ENCODE data around the gene RAD51B.

RAD51B gene

GRCh38 chr14:68235011-68235410, 415.4 kb downstream of the RAD51B start:
- TF ChIP-seq TAF1 (IDR thresholded peaks at IDR 0.05; ENCODE audit: low read depth, low read length), result no peak
- TF ChIP-seq POU2F2 (IDR thresholded peaks at IDR 0.05; ENCODE audit: low read depth, low read length), result no peak
- no peak for TF ChIP-seq SPI1 (IDR thresholded peaks at IDR 0.05; ENCODE audit: low read depth, low read length)
- TF ChIP-seq PAX5 (IDR thresholded peaks at IDR 0.05; ENCODE audit: insufficient read depth, low read length, severe bottlenecking), result no peak
- no peak for TF ChIP-seq POLR2A (IDR thresholded peaks at IDR 0.05; ENCODE audit: low read depth, low read length)
- no peak for FAIRE-seq
- no peak for DNase-seq (ENCODE audit: insufficient read length, low spot score)

- DNase-seq (ENCODE audit: insufficient read length, low spot score) (no peak), FAIRE-seq (no peak)
- TF ChIP-seq POLR2AphosphoS5 (IDR thresholded peaks at IDR 0.05; ENCODE audit: low read depth, low read length) (no peak), TAF1 (IDR thresholded peaks at IDR 0.05; ENCODE audit: low read depth, low read length) (no peak), POU2F2 (IDR thresholded peaks at IDR 0.05; ENCODE audit: low read depth, low read length) (no peak), PAX5 (IDR thresholded peaks at IDR 0.05; ENCODE audit: insufficient read depth, low read length, severe bottlenecking) (no peak), SPI1 (IDR thresholded peaks at IDR 0.05; ENCODE audit: low read depth, low read length) (no peak), POLR2A (IDR thresholded peaks at IDR 0.05; ENCODE audit: low read depth, low read length) (no peak)
Observed at GRCh38 chr14:68236582-68237458, 417.2 kb downstream of the RAD51B start.

GRCh38 chr14:68238551-68238950, 419.0 kb downstream of the RAD51B start:
- TF ChIP-seq POLR2AphosphoS5 (IDR thresholded peaks at IDR 0.05; ENCODE audit: low read depth, low read length) (no peak), POLR2A (IDR thresholded peaks at IDR 0.05; ENCODE audit: low read depth, low read length) (no peak), TAF1 (IDR thresholded peaks at IDR 0.05; ENCODE audit: low read depth, low read length) (no peak), POU2F2 (IDR thresholded peaks at IDR 0.05; ENCODE audit: low read depth, low read length) (no peak), PAX5 (IDR thresholded peaks at IDR 0.05; ENCODE audit: insufficient read depth, low read length, severe bottlenecking) (no peak), SPI1 (IDR thresholded peaks at IDR 0.05; ENCODE audit: low read depth, low read length) (no peak)
- DNase-seq (ENCODE audit: insufficient read length, low spot score), result no peak
- no peak for FAIRE-seq

- no peak for TF ChIP-seq SPI1 (IDR thresholded peaks at IDR 0.05; ENCODE audit: low read depth, low read length)
- TF ChIP-seq POLR2A (IDR thresholded peaks at IDR 0.05; ENCODE audit: low read depth, low read length), result no peak
- no peak for TF ChIP-seq POU2F2 (IDR thresholded peaks at IDR 0.05; ENCODE audit: low read depth, low read length)
- no peak for TF ChIP-seq PAX5 (IDR thresholded peaks at IDR 0.05; ENCODE audit: insufficient read depth, low read length, severe bottlenecking)
- no peak for TF ChIP-seq POLR2AphosphoS5 (IDR thresholded peaks at IDR 0.05; ENCODE audit: low read depth, low read length)
- no peak for TF ChIP-seq TAF1 (IDR thresholded peaks at IDR 0.05; ENCODE audit: low read depth, low read length)
- DNase-seq (ENCODE audit: insufficient read length, low spot score) (no peak), FAIRE-seq (peak; percentile 5)
Observed at GRCh38 chr14:68238976-68239375, 419.4 kb downstream of the RAD51B start.

GRCh38 chr14:68239988-68240771, 420.6 kb downstream of the RAD51B start:
- no peak for TF ChIP-seq POLR2AphosphoS5 (IDR thresholded peaks at IDR 0.05; ENCODE audit: low read depth, low read length)
- FAIRE-seq, result no peak

GRCh38 chr14:68241862-68242487, 422.4 kb downstream of the RAD51B start:
- no peak for DNase-seq (ENCODE audit: insufficient read length, low spot score)
- no peak for TF ChIP-seq TAF1 (IDR thresholded peaks at IDR 0.05; ENCODE audit: low read depth, low read length)
- no peak for TF ChIP-seq POU2F2 (IDR thresholded peaks at IDR 0.05; ENCODE audit: low read depth, low read length)
- TF ChIP-seq PAX5 (IDR thresholded peaks at IDR 0.05; ENCODE audit: insufficient read depth, low read length, severe bottlenecking), result no peak
- TF ChIP-seq POLR2AphosphoS5 (IDR thresholded peaks at IDR 0.05; ENCODE audit: low read depth, low read length), result no peak
- no peak for TF ChIP-seq SPI1 (IDR thresholded peaks at IDR 0.05; ENCODE audit: low read depth, low read length)
- no peak for TF ChIP-seq POLR2A (IDR thresholded peaks at IDR 0.05; ENCODE audit: low read depth, low read length)
- FAIRE-seq, result no peak

More at GRCh38 chr14:68239988-68240771, 420.6 kb downstream of the RAD51B start:
- no peak for DNase-seq (ENCODE audit: insufficient read length, low spot score)

- peak; percentile 45 for FAIRE-seq
- DNase-seq (ENCODE audit: insufficient read length, low spot score), result no peak
- TF ChIP-seq TAF1 (IDR thresholded peaks at IDR 0.05; ENCODE audit: low read depth, low read length) (no peak), PAX5 (IDR thresholded peaks at IDR 0.05; ENCODE audit: insufficient read depth, low read length, severe bottlenecking) (no peak), SPI1 (IDR thresholded peaks at IDR 0.05; ENCODE audit: low read depth, low read length) (no peak)
Observed at GRCh38 chr14:68243450-68244010, 424.0 kb downstream of the RAD51B start.

GRCh38 chr14:68244262-68244980, 424.8 kb downstream of the RAD51B start:
- DNase-seq (ENCODE audit: insufficient read length, low spot score), result no peak
- FAIRE-seq, result no peak
- no peak for TF ChIP-seq TAF1 (IDR thresholded peaks at IDR 0.05; ENCODE audit: low read depth, low read length)

Measured in GM12891 (cell line).